ENCODE results near the gene KRTAP9-4. TPM values are rescaled to one million over a fixed set of nuclear protein-coding genes. Genes with fewer than 3 reads are reported as not detected.

KRTAP9-4 gene
- total RNA-seq, 3 donors from 2014 or later = not detected

GRCh38 chr17:41284546-41284945 is 35.1 kb downstream of the KRTAP9-4 start:
- no peaks in the 10 kb centered on the region for H3K27me3 Mint-ChIP-seq (ENCODE audit: low read depth)
- no peak for DNase-seq
- no peaks in the 10 kb centered on the region for H3K9me3 Mint-ChIP-seq
- H3K4me3 Mint-ChIP-seq = no peak overlapping the region
- H3K36me3 Mint-ChIP-seq (ENCODE audit: insufficient read depth) = no peaks in the 10 kb centered on the region
- no peak for ATAC-seq
- peaks cover 16% of the 10 kb centered on the region for H3K4me1 Mint-ChIP-seq (ENCODE audit: low read depth)

GRCh38 chr17:41287050-41287449 is 37.6 kb downstream of the KRTAP9-4 start:
- ATAC-seq (no peak), DNase-seq (no peak)
- no peak overlapping the region for H3K4me3 Mint-ChIP-seq
- H3K9me3 Mint-ChIP-seq = no peaks in the 10 kb centered on the region
- H3K27me3 Mint-ChIP-seq (ENCODE audit: low read depth) = no peaks in the 10 kb centered on the region
- H3K4me1 Mint-ChIP-seq (ENCODE audit: low read depth) = peaks cover 16% of the 10 kb centered on the region
- H3K36me3 Mint-ChIP-seq (ENCODE audit: insufficient read depth) = no peaks in the 10 kb centered on the region

- Mint-ChIP-seq H3K27me3 (ENCODE audit: low read depth) (peaks cover 7% of the 10 kb centered on the region), H3K4me3 (no peak overlapping the region), H3K4me1 (ENCODE audit: low read depth) (no peaks in the 10 kb centered on the region), H3K9me3 (no peaks in the 10 kb centered on the region), H3K36me3 (ENCODE audit: insufficient read depth) (no peaks in the 10 kb centered on the region)
- DNase-seq (no peak), ATAC-seq (no peak)
Measured at GRCh38 chr17:41294016-41294415, 44.5 kb downstream of the KRTAP9-4 start.

GRCh38 chr17:41296846-41297245 is 47.4 kb downstream of the KRTAP9-4 start:
- ATAC-seq = no peak
- Mint-ChIP-seq H3K4me3 (no peak overlapping the region), H3K36me3 (ENCODE audit: insufficient read depth) (no peaks in the 10 kb centered on the region), H3K4me1 (ENCODE audit: low read depth) (peaks cover 8% of the 10 kb centered on the region), H3K9me3 (peaks cover 8% of the 10 kb centered on the region), H3K27me3 (ENCODE audit: low read depth) (peaks cover 7% of the 10 kb centered on the region)
- DNase-seq = no peak

- H3K36me3 Mint-ChIP-seq (ENCODE audit: insufficient read depth) = no peaks in the 10 kb centered on the region
- H3K4me1 Mint-ChIP-seq (ENCODE audit: low read depth) = peaks cover 11% of the 10 kb centered on the region
- H3K9me3 Mint-ChIP-seq = peaks cover 8% of the 10 kb centered on the region
- DNase-seq (no peak), ATAC-seq (no peak)
- no peak overlapping the region for H3K4me3 Mint-ChIP-seq
- peaks cover 2% of the 10 kb centered on the region for H3K27me3 Mint-ChIP-seq (ENCODE audit: low read depth)
Measured at GRCh38 chr17:41298458-41299135, 49.1 kb downstream of the KRTAP9-4 start.

Other genes starting within 250 kb of the KRTAP9-4 start
- not detected for gene KRTAP3-2, start 249.8 kb upstream of the KRTAP9-4 start, total RNA-seq
- gene KRTAP3-1, start 240.6 kb upstream of the KRTAP9-4 start, total RNA-seq = not detected
- not detected for gene KRTAP1-5, start 222.5 kb upstream of the KRTAP9-4 start, total RNA-seq
- gene KRTAP1-4, start 219.5 kb upstream of the KRTAP9-4 start, total RNA-seq = not detected
- not detected for gene KRTAP1-3, start 214.8 kb upstream of the KRTAP9-4 start, total RNA-seq
- not detected for gene KRTAP1-1, start 208.2 kb upstream of the KRTAP9-4 start, total RNA-seq
- gene KRTAP2-1, start 202.4 kb upstream of the KRTAP9-4 start, total RNA-seq = not detected
- not detected for gene KRTAP2-2, start 194.5 kb upstream of the KRTAP9-4 start, total RNA-seq
- not detected for gene KRTAP2-3, start 189.6 kb upstream of the KRTAP9-4 start, total RNA-seq
- gene KRTAP2-4, start 183.8 kb upstream of the KRTAP9-4 start, total RNA-seq = not detected
- gene KRTAP4-7, start 165.5 kb upstream of the KRTAP9-4 start, total RNA-seq = not detected
- gene KRTAP4-8, start 151.5 kb upstream of the KRTAP9-4 start, total RNA-seq = not detected
- gene KRTAP4-16, start 147.5 kb upstream of the KRTAP9-4 start, total RNA-seq = not detected
- gene KRTAP4-9, start 144.3 kb upstream of the KRTAP9-4 start, total RNA-seq = not detected
- gene KRTAP4-11, start 131.3 kb upstream of the KRTAP9-4 start, total RNA-seq = not detected
- not detected for gene KRTAP4-12, start 125.5 kb upstream of the KRTAP9-4 start, total RNA-seq
- not detected for gene KRTAP4-6, start 109.1 kb upstream of the KRTAP9-4 start, total RNA-seq
- not detected for gene KRTAP4-5, start 99.9 kb upstream of the KRTAP9-4 start, total RNA-seq
- not detected for gene KRTAP4-4, start 88.9 kb upstream of the KRTAP9-4 start, total RNA-seq
- not detected for gene KRTAP4-3, start 81.5 kb upstream of the KRTAP9-4 start, total RNA-seq
- gene KRTAP4-2, start 71.5 kb upstream of the KRTAP9-4 start, total RNA-seq = not detected
- gene KRTAP4-1, start 64.8 kb upstream of the KRTAP9-4 start, total RNA-seq = not detected
- gene KRTAP9-1, start 59.8 kb upstream of the KRTAP9-4 start, total RNA-seq = not detected
- gene KRTAP9-2, start 23.0 kb upstream of the KRTAP9-4 start, total RNA-seq = not detected
- gene KRTAP9-3, start 17.2 kb upstream of the KRTAP9-4 start, total RNA-seq = not detected
- gene KRTAP9-8, start 11.7 kb upstream of the KRTAP9-4 start, total RNA-seq = not detected
- gene KRTAP9-9, start 5.7 kb downstream of the KRTAP9-4 start, total RNA-seq = not detected
- gene KRTAP9-6, start 15.7 kb downstream of the KRTAP9-4 start, total RNA-seq = not detected
- gene KRTAP9-7, start 26.0 kb downstream of the KRTAP9-4 start, total RNA-seq = not detected
- gene KRTAP29-1, start 53.2 kb downstream of the KRTAP9-4 start, total RNA-seq = not detected
- gene KRTAP16-1, start 59.6 kb downstream of the KRTAP9-4 start, total RNA-seq = not detected
- not detected for gene KRTAP17-1, start 66.0 kb downstream of the KRTAP9-4 start, total RNA-seq
- gene KRT33A, start 101.1 kb downstream of the KRTAP9-4 start, total RNA-seq = not detected
- not detected for gene KRT33B, start 120.1 kb downstream of the KRTAP9-4 start, total RNA-seq
- not detected for gene KRT34, start 132.6 kb downstream of the KRTAP9-4 start, total RNA-seq
- gene KRT31, start 147.9 kb downstream of the KRTAP9-4 start, total RNA-seq = not detected
- not detected for gene KRT37, start 174.9 kb downstream of the KRTAP9-4 start, total RNA-seq
- not detected for gene KRT38, start 191.3 kb downstream of the KRTAP9-4 start, total RNA-seq
- gene KRT32, start 217.7 kb downstream of the KRTAP9-4 start, total RNA-seq = not detected
- not detected for gene KRT35, start 231.5 kb downstream of the KRTAP9-4 start, total RNA-seq
- not detected for gene KRT36, start 240.2 kb downstream of the KRTAP9-4 start, total RNA-seq